GM18499 (cell line): Measurements from ENCODE around the gene DCDC2.
"Not testable (repeated sequence)": the region's sequence is repeated elsewhere in the genome, so short reads cannot be mapped to it uniquely, and the experiment has no call there.

Source experiments
- ATAC-seq: cut with Tn5 transposase; IDR thresholded peaks from one replicate; pipeline ENCODE4 v1.9.1; 2021; ENCODE audit warnings: moderate number of reproducible peaks; ENCODE audit not compliant: insufficient read depth, unreplicated experiment

Gene DCDC2

GRCh38 chr6:24273096-24273870, 84.6 kb downstream of the DCDC2 start:
- no peak for ATAC-seq

GRCh38 chr6:24272553-24272952, 85.3 kb downstream of the DCDC2 start:
- no peak for ATAC-seq

GRCh38 chr6:24272148-24272547, 85.7 kb downstream of the DCDC2 start:
- no peak for ATAC-seq

GRCh38 chr6:24270011-24270410, 87.8 kb downstream of the DCDC2 start:
- no peak for ATAC-seq

- not testable (repeated sequence) for ATAC-seq
Observed at GRCh38 chr6:24258214-24258613, 99.6 kb downstream of the DCDC2 start.

GRCh38 chr6:24257282-24257681, 100.6 kb downstream of the DCDC2 start:
- ATAC-seq: no peak

GRCh38 chr6:24255676-24256075, 102.2 kb downstream of the DCDC2 start:
- peak; percentile 98 for ATAC-seq

- ATAC-seq: no peak
Observed at GRCh38 chr6:24253360-24253759, 104.5 kb downstream of the DCDC2 start.

GRCh38 chr6:24252280-24252679, 105.6 kb downstream of the DCDC2 start:
- no peak for ATAC-seq

- ATAC-seq: no peak
Observed at GRCh38 chr6:24251339-24251738, 106.5 kb downstream of the DCDC2 start.

- ATAC-seq: no peak
Observed at GRCh38 chr6:24249926-24250325, 107.9 kb downstream of the DCDC2 start.

GRCh38 chr6:24245275-24245674, 112.6 kb downstream of the DCDC2 start:
- no peak for ATAC-seq

- no peak for ATAC-seq
Observed at GRCh38 chr6:24242924-24243323, 114.9 kb downstream of the DCDC2 start.

- not testable (repeated sequence) for ATAC-seq
Observed at GRCh38 chr6:24241779-24242178, 116.1 kb downstream of the DCDC2 start.

- no peak for ATAC-seq
Observed at GRCh38 chr6:24240943-24241342, 116.9 kb downstream of the DCDC2 start.

- ATAC-seq: no peak
Observed at GRCh38 chr6:24240380-24240928, 117.4 kb downstream of the DCDC2 start.

GRCh38 chr6:24238700-24239099, 119.2 kb downstream of the DCDC2 start:
- ATAC-seq: no peak

- not testable (repeated sequence) for ATAC-seq
Observed at GRCh38 chr6:24236779-24237178, 121.1 kb downstream of the DCDC2 start.

GRCh38 chr6:24233813-24234442, 123.9 kb downstream of the DCDC2 start:
- no peak for ATAC-seq

- ATAC-seq: no peak
Observed at GRCh38 chr6:24231438-24231977, 126.4 kb downstream of the DCDC2 start.

GRCh38 chr6:24229696-24230405, 128.0 kb downstream of the DCDC2 start:
- no peak for ATAC-seq
